RCC 7860 (cell line): ENCODE measurements around the gene PSAP.
"Not testable (repeated sequence)": the region's sequence is repeated elsewhere in the genome, so short reads cannot be mapped to it uniquely, and the experiment has no call there.

Experiments used
- DNase-seq: peaks from one replicate; pipeline ENCODE4 v3.0.0-alpha.2; 2015; ENCODE audit warnings: low spot score
- FAIRE-seq: peaks from 2 replicates; lab custom pipeline; 2012; peaks lifted over from hg19 to GRCh38; lab: Jason Lieb, UNC

PSAP gene

GRCh38 chr10:71874680-71875354 is 23.8 kb upstream of the PSAP start:
- FAIRE-seq, DNase-seq: not testable (repeated sequence)

GRCh38 chr10:71873582-71874211 is 22.6 kb upstream of the PSAP start:
- no peak for FAIRE-seq
- no peak for DNase-seq

GRCh38 chr10:71869601-71870000 is 18.6 kb upstream of the PSAP start:
- FAIRE-seq, DNase-seq: not testable (repeated sequence)

GRCh38 chr10:71868192-71868697 is 17.2 kb upstream of the PSAP start:
- FAIRE-seq (peak; percentile 88), DNase-seq (peak; percentile 89)

GRCh38 chr10:71865561-71866041 is 14.6 kb upstream of the PSAP start:
- FAIRE-seq (no peak), DNase-seq (no peak)

GRCh38 chr10:71864911-71865361 is 13.9 kb upstream of the PSAP start:
- peak; percentile 12 for FAIRE-seq

GRCh38 chr10:71863203-71863602 is 12.2 kb upstream of the PSAP start:
- FAIRE-seq: no peak
- peak; percentile 44 for DNase-seq

More at GRCh38 chr10:71864911-71865361, 13.9 kb upstream of the PSAP start:
- peak; percentile 52 for DNase-seq

GRCh38 chr10:71860243-71861029 is 9.4 kb upstream of the PSAP start:
- FAIRE-seq: peak; percentile 88
- DNase-seq: peak; percentile 99

GRCh38 chr10:71857934-71858890 is 7.2 kb upstream of the PSAP start:
- no peak for FAIRE-seq
- DNase-seq: no peak

- FAIRE-seq: no peak
Measured at GRCh38 chr10:71856619-71857018, 5.6 kb upstream of the PSAP start.

GRCh38 chr10:71854031-71854430 is 3.0 kb upstream of the PSAP start:
- DNase-seq: no peak
- FAIRE-seq: no peak

More at GRCh38 chr10:71856619-71857018, 5.6 kb upstream of the PSAP start:
- DNase-seq: no peak

GRCh38 chr10:71852355-71852937 is 1.4 kb upstream of the PSAP start:
- FAIRE-seq (no peak), DNase-seq (no peak)

GRCh38 chr10:71851465-71852095 is 529 bp upstream of the PSAP start:
- FAIRE-seq, DNase-seq: not testable (repeated sequence)

- no peak for FAIRE-seq
Measured at GRCh38 chr10:71850021-71850742, 869 bp downstream of the PSAP start.

GRCh38 chr10:71849461-71849908 is 1.6 kb downstream of the PSAP start:
- no peak for FAIRE-seq
- no peak for DNase-seq

More at GRCh38 chr10:71850021-71850742, 869 bp downstream of the PSAP start:
- no peak for DNase-seq

- peak; percentile 49 for DNase-seq
- peak; percentile 78 for FAIRE-seq
Measured at GRCh38 chr10:71848325-71849275, 2.5 kb downstream of the PSAP start.

- no peak for DNase-seq
- FAIRE-seq: no peak
Measured at GRCh38 chr10:71847418-71847817, 3.6 kb downstream of the PSAP start.
